Measurements from ENCODE around the gene LAMB1. TPM values are rescaled to one million over a fixed set of nuclear protein-coding genes. Genes with fewer than 3 reads are reported as not detected.

The LAMB1 gene
- total RNA-seq, 1 donor from 2014 or later, result 104 TPM

GRCh38 chr7:107980171-107980570 lies 22.8 kb downstream of the LAMB1 start:
- Histone ChIP-seq H3K4me3 (no peak overlapping the region), H3K9me3 (no peaks in the 10 kb centered on the region), H3K27me3 (ENCODE audit: low read depth) (no peaks in the 10 kb centered on the region), H3K36me3 (peaks cover 33% of the 10 kb centered on the region), H3K4me1 (peaks cover 20% of the 10 kb centered on the region), H3K27ac (no peak overlapping the region)
- TF ChIP-seq, protein P1, sequence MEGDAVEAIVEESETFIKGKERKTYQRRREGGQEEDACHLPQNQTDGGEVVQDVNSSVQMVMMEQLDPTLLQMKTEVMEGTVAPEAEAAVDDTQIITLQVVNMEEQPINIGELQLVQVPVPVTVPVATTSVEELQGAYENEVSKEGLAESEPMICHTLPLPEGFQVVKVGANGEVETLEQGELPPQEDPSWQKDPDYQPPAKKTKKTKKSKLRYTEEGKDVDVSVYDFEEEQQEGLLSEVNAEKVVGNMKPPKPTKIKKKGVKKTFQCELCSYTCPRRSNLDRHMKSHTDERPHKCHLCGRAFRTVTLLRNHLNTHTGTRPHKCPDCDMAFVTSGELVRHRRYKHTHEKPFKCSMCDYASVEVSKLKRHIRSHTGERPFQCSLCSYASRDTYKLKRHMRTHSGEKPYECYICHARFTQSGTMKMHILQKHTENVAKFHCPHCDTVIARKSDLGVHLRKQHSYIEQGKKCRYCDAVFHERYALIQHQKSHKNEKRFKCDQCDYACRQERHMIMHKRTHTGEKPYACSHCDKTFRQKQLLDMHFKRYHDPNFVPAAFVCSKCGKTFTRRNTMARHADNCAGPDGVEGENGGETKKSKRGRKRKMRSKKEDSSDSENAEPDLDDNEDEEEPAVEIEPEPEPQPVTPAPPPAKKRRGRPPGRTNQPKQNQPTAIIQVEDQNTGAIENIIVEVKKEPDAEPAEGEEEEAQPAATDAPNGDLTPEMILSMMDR (IDR thresholded peaks at IDR 0.05), result no peak
- DNase-seq (no peak), ATAC-seq (no peak)
- intact Hi-C loops (cut with DNase I), result no loop called here

- Histone ChIP-seq H3K4me3 (no peak overlapping the region), H3K27me3 (ENCODE audit: low read depth) (no peaks in the 10 kb centered on the region), H3K9me3 (no peaks in the 10 kb centered on the region), H3K4me1 (peaks cover 20% of the 10 kb centered on the region), H3K36me3 (peaks cover 29% of the 10 kb centered on the region), H3K27ac (no peak overlapping the region)
- TF ChIP-seq, protein P1 (IDR thresholded peaks at IDR 0.05), result no peak
- intact Hi-C loops (cut with DNase I), result no loop called here
- ATAC-seq, result no peak
- DNase-seq, result no peak
Measured at GRCh38 chr7:107978815-107979408, 24.0 kb downstream of the LAMB1 start.

GRCh38 chr7:107977048-107977447 lies 25.9 kb downstream of the LAMB1 start:
- intact Hi-C loops (cut with DNase I), result no loop called here
- no peak overlapping the region for H3K27ac ChIP-seq
- peaks cover 27% of the 10 kb centered on the region for H3K36me3 ChIP-seq
- DNase-seq, result no peak
- H3K4me3 ChIP-seq, result no peak overlapping the region
- H3K9me3 ChIP-seq, result no peaks in the 10 kb centered on the region
- peaks cover 7% of the 10 kb centered on the region for H3K4me1 ChIP-seq
- no peak for ATAC-seq
- TF ChIP-seq, protein P1 (IDR thresholded peaks at IDR 0.05), result no peak
- no peaks in the 10 kb centered on the region for H3K27me3 ChIP-seq (ENCODE audit: low read depth)

GRCh38 chr7:107976620-107977019 lies 26.3 kb downstream of the LAMB1 start:
- no peak for ATAC-seq
- H3K36me3 ChIP-seq, result peaks cover 27% of the 10 kb centered on the region

DNA sequence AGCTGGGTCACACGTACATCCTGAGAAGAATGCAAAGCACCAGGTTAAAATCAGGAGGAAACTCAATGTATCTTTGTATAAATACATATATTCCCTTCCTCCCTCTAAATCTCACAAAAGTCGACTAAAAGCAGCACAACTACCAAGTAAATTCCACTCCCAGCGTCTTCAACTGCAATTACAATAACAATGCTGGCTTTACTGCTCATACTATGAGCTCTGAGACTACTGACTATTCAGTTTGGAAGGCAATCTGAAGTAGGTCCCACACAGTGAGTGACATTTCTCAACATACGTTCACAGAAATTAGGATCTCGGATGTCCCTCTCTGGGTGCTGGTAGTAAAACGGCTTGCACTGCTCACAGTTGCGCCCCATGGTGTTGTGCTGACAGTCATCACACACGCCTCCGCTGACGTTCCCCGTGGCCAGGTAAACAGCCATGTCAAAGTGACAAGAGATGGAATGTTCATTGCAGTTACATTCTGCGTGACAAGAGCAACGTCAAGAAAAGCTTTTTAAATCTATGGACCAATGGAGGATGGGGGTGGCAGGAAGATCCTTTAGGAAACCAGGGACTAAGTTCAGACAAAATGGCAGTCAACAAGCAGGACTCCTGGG lies 27.5 kb downstream of the LAMB1 start:
- TF ChIP-seq, protein P1 (IDR thresholded peaks at IDR 0.05), result no peak
- H3K27ac ChIP-seq, result no peak overlapping the region
- intact Hi-C loops (cut with DNase I), result no loop called here
- no peaks in the 10 kb centered on the region for H3K9me3 ChIP-seq
- H3K27me3 ChIP-seq (ENCODE audit: low read depth), result no peaks in the 10 kb centered on the region
- H3K36me3 ChIP-seq, result peaks cover 30% of the 10 kb centered on the region
- no peak overlapping the region for H3K4me3 ChIP-seq
- DNase-seq (no peak), ATAC-seq (no peak)
- H3K4me1 ChIP-seq, result peaks cover 20% of the 10 kb centered on the region

More at GRCh38 chr7:107976620-107977019, 26.3 kb downstream of the LAMB1 start:
- intact Hi-C loops (cut with DNase I), result no loop called here
- Histone ChIP-seq H3K27me3 (ENCODE audit: low read depth) (no peaks in the 10 kb centered on the region), H3K9me3 (no peaks in the 10 kb centered on the region), H3K27ac (no peak overlapping the region), H3K4me3 (no peak overlapping the region), H3K4me1 (peaks cover 8% of the 10 kb centered on the region)
- TF ChIP-seq, protein P1 (IDR thresholded peaks at IDR 0.05), result no peak
- DNase-seq, result no peak

Measured in lower lobe of right lung (tissue), 2 donors.